Trophoblast cell (in vitro differentiated cells and primary cell): ENCODE measurements around the gene DDOST.

ENCODE experiments used
- DNase-seq, 2 donors: peaks; one replicate each; pipeline ENCODE4 v3.0.0-alpha.2; 2016
- H2AFZ ChIP-seq: 2 replicates; pipeline ENCODE4 v1.6.1; 2013; ENCODE audit warnings: low read length, moderate library complexity, mild to moderate bottlenecking; ENCODE audit not compliant: insufficient read depth, poor library complexity
- H2AK5ac ChIP-seq: 2 replicates; pipeline ENCODE4 v1.6.1; 2013; ENCODE audit warnings: mild to moderate bottlenecking, low read length
- H2BK120ac ChIP-seq: 2 replicates; pipeline ENCODE4 v1.6.1; 2013; ENCODE audit warnings: low read length, mild to moderate bottlenecking, moderate library complexity; ENCODE audit not compliant: insufficient read depth, poor library complexity
- H2BK12ac ChIP-seq: 2 replicates; pipeline ENCODE4 v1.6.1; 2013; ENCODE audit warnings: mild to moderate bottlenecking, low read length, moderate library complexity
- H2BK5ac ChIP-seq: 2 replicates; pipeline ENCODE4 v1.6.1; 2013; ENCODE audit warnings: low read length, low read depth, moderate library complexity, mild to moderate bottlenecking; ENCODE audit not compliant: poor library complexity
- H3K14ac ChIP-seq: 2 replicates; pipeline ENCODE4 v1.6.1; 2013; ENCODE audit warnings: mild to moderate bottlenecking, low read length
- H3K18ac ChIP-seq: 2 replicates; pipeline ENCODE4 v1.6.1; 2013; ENCODE audit warnings: mild to moderate bottlenecking, low read length
- H3K23ac ChIP-seq: 2 replicates; pipeline ENCODE4 v1.6.1; 2013; ENCODE audit warnings: low read length
- H3K27ac ChIP-seq: 2 replicates; pipeline ENCODE4 v1.5.1; 2013; ENCODE audit warnings: low read depth, mild to moderate bottlenecking, inconsistent platforms, low read length, moderate library complexity
- H3K27me3 ChIP-seq: 2 replicates; pipeline ENCODE4 v1.6.1; 2013; ENCODE audit warnings: inconsistent platforms, mild to moderate bottlenecking, low read length, moderate library complexity; ENCODE audit not compliant: insufficient read depth
- H3K36me3 ChIP-seq, 2 experiments: 1 replicate in 1 of 2; 2 replicates in 1 of 2; pipeline ENCODE4 v1.6.1; 2013; ENCODE audit warnings: low read length in 2 of 2, mild to moderate bottlenecking in 2 of 2, moderate library complexity in 1 of 2; ENCODE audit not compliant: insufficient read depth in 2 of 2, control insufficient read depth in 1 of 2
- H3K4ac ChIP-seq: 2 replicates; pipeline ENCODE4 v1.6.1; 2013; ENCODE audit warnings: low read depth, mild to moderate bottlenecking, low read length, moderate library complexity
- H3K4me1 ChIP-seq, 2 experiments: 1 replicate in 1 of 2; 2 replicates in 1 of 2; pipeline ENCODE4 v1.6.1; 2013; ENCODE audit warnings: low read length in 2 of 2, mild to moderate bottlenecking in 2 of 2, moderate library complexity in 1 of 2; ENCODE audit not compliant: insufficient read depth in 2 of 2, control insufficient read depth in 1 of 2
- H3K4me2 ChIP-seq: 2 replicates; pipeline ENCODE4 v1.6.1; 2013; ENCODE audit warnings: inconsistent platforms, mild to moderate bottlenecking, low read length, moderate library complexity
- H3K4me3 ChIP-seq: 2 replicates; pipeline ENCODE4 v1.5.1; 2013; ENCODE audit warnings: mild to moderate bottlenecking, low read depth, low read length, inconsistent platforms
- H3K79me1 ChIP-seq: one replicate; pipeline ENCODE4 v1.6.1; 2013; ENCODE audit warnings: low read length
- H3K79me2 ChIP-seq: 2 replicates; pipeline ENCODE4 v1.6.1; 2013; ENCODE audit warnings: low read length, mild to moderate bottlenecking; ENCODE audit not compliant: control insufficient read depth, insufficient read depth, poor library complexity
- H3K9ac ChIP-seq: 2 replicates; pipeline ENCODE4 v1.6.1; 2013; ENCODE audit warnings: mild to moderate bottlenecking, low read length
- H3K9me3 ChIP-seq: 2 replicates; pipeline ENCODE4 v1.6.1; 2013; ENCODE audit warnings: low read depth, mild to moderate bottlenecking, control low read depth, inconsistent platforms, low read length; ENCODE audit not compliant: insufficient read depth
- H4K12ac ChIP-seq: 2 replicates; pipeline ENCODE4 v1.6.1; 2013; ENCODE audit warnings: low read depth, mild to moderate bottlenecking, low read length, moderate library complexity
- H4K8ac ChIP-seq: 2 replicates; pipeline ENCODE4 v1.6.1; 2013; ENCODE audit warnings: low read depth, mild to moderate bottlenecking, low read length, moderate library complexity
- H4K91ac ChIP-seq: one replicate; pipeline ENCODE4 v1.6.1; 2013; ENCODE audit warnings: low read depth, mild to moderate bottlenecking, low read length, moderate library complexity
- WGBS: extraction: QIAGEN DNeasy Blood & Tissue Kit; methylation state at CpG from one replicate; pipeline ENCODE4 v1.1.7; 2013; ENCODE audit warnings: missing lambda C conversion rate; ENCODE audit not compliant: insufficient read length, insufficient coverage; ENCODE audit errors: extremely low coverage; 5-methylcytosine and 5-hydroxymethylcytosine counted together

The DDOST gene

GRCh38 chr1:20603504-20604464 lies 57.4 kb downstream of the DDOST start:
- Histone ChIP-seq H4K12ac (no peak overlapping the region), H3K4me3 (no peak overlapping the region), H3K18ac (no peak overlapping the region), H3K14ac (no peak overlapping the region), H3K9me3 (no peaks in the 10 kb centered on the region), H3K79me2 (no peaks in the 10 kb centered on the region), H3K4me2 (no peak overlapping the region), H2AK5ac (no peak overlapping the region), H3K23ac (no peak overlapping the region), H2AFZ (no peak overlapping the region), H4K91ac (no peak overlapping the region), H4K8ac (no peak overlapping the region), H2BK120ac (no peak overlapping the region), H2BK5ac (no peak overlapping the region), H2BK12ac (no peak overlapping the region), H3K4ac (no peak overlapping the region), H3K4me1 (no peaks in the 10 kb centered on the region), H3K9ac (no peak overlapping the region), H3K27ac (no peak overlapping the region), H3K36me3 (no peaks in the 10 kb centered on the region), H3K27me3 (no peaks in the 10 kb centered on the region), H3K79me1 (no peaks in the 10 kb centered on the region)
- WGBS, result no CpG with 5 or more reads among the region's 9 CpGs
- peak; percentile 64 to 68 for DNase-seq

GRCh38 chr1:20602851-20603450 lies 58.2 kb downstream of the DDOST start:
- H2BK5ac ChIP-seq, result no peak overlapping the region
- H3K4me1 ChIP-seq, result no peaks in the 10 kb centered on the region
- H3K23ac ChIP-seq, result no peak overlapping the region
- no peaks in the 10 kb centered on the region for H3K27me3 ChIP-seq
- peak overlapping the region; percentile 38 for H3K9ac ChIP-seq
- no peak overlapping the region for H3K14ac ChIP-seq
- H2BK12ac ChIP-seq, result no peak overlapping the region
- no peaks in the 10 kb centered on the region for H3K36me3 ChIP-seq
- no peaks in the 10 kb centered on the region for H3K79me1 ChIP-seq
- H3K9me3 ChIP-seq, result no peaks in the 10 kb centered on the region
- H2BK120ac ChIP-seq, result no peak overlapping the region
- H3K18ac ChIP-seq, result no peak overlapping the region
- no peak overlapping the region for H4K12ac ChIP-seq
- no peak overlapping the region for H2AFZ ChIP-seq
- H3K4ac ChIP-seq, result no peak overlapping the region
- H2AK5ac ChIP-seq, result no peak overlapping the region
- H4K91ac ChIP-seq, result no peak overlapping the region
- H3K27ac ChIP-seq, result no peak overlapping the region
- no peak overlapping the region for H3K4me2 ChIP-seq
- no peaks in the 10 kb centered on the region for H3K79me2 ChIP-seq
- no peak overlapping the region for H4K8ac ChIP-seq
- no CpG with 5 or more reads among the region's 4 CpGs for WGBS
- no peak overlapping the region for H3K4me3 ChIP-seq
- DNase-seq, result peak; percentile 78 to 94
